T47D (cell line): ENCODE data around the gene PFKFB1.

ENCODE experiments used
- DNase-seq, 2 experiments: peaks; one replicate each; pipeline versions ENCODE4 v3.0.0 to v3.0.0-alpha.2; 2011 to 2012; ENCODE audit warnings: low read depth in 1 of 2, low spot score in 1 of 2
- JUND ChIP-seq: IDR thresholded peaks from 2 replicates; pipeline ENCODE4 v1.6.1; 2012; ENCODE audit warnings: low read depth
- in situ Hi-C: cut with HindIII; loops from 2 replicates; pipeline ENCODE4 v1.10.0; 2016; ENCODE audit warnings: low sequenced_read_pairs, low pct_unique_long_range_greater_than_20kb

The PFKFB1 gene

GRCh38 chrX:54930291-54931049 is 63.5 kb downstream of the PFKFB1 start:
- DNase-seq, result no peak
- in situ Hi-C loops, result no loop called here
- TF ChIP-seq JUND, result no peak

- no peak for TF ChIP-seq JUND
- no peak for DNase-seq
- in situ Hi-C loops, result no loop called here
These were observed 65.1 kb downstream of the PFKFB1 start for GRCh38 chrX:54928876-54929275.

- no peak for TF ChIP-seq JUND
- DNase-seq, result no peak
- in situ Hi-C loops, result no loop called here
These were observed 67.0 kb downstream of the PFKFB1 start for GRCh38 chrX:54926978-54927377.

GRCh38 chrX:54923376-54923775 is 70.6 kb downstream of the PFKFB1 start:
- TF ChIP-seq JUND, result no peak
- in situ Hi-C loops, result no loop called here
- no peak for DNase-seq

GRCh38 chrX:54922547-54922946 is 71.4 kb downstream of the PFKFB1 start:
- TF ChIP-seq JUND, result no peak
- DNase-seq, result no peak
- in situ Hi-C loops, result no loop called here

- no peak for DNase-seq
- TF ChIP-seq JUND, result no peak
- in situ Hi-C loops, result no loop called here
These were observed 72.5 kb downstream of the PFKFB1 start for GRCh38 chrX:54921427-54922021.

GRCh38 chrX:54920610-54921426 is 73.2 kb downstream of the PFKFB1 start, which contains the start of gene TRO:
Gene TRO, plus strand, starts transcription at chrX:54920824. Its CDS starts 1,423 bp downstream, at chrX:54922247.
- in situ Hi-C loops, result no loop called here
- DNase-seq, result no peak
- no peak for TF ChIP-seq JUND

GRCh38 chrX:54909941-54910340 is 84.0 kb downstream of the PFKFB1 start:
- in situ Hi-C loops, result no loop called here
- no peak for DNase-seq
- TF ChIP-seq JUND, result no peak

GRCh38 chrX:54894159-54894558 is 99.8 kb downstream of the PFKFB1 start:
- TF ChIP-seq JUND, result no peak
- in situ Hi-C loops, result no loop called here
- no peak for DNase-seq

- DNase-seq, result peak; percentile 17 to 76
- in situ Hi-C loops, result no loop called here
- TF ChIP-seq JUND, result no peak
These were observed 102.4 kb downstream of the PFKFB1 start for GRCh38 chrX:54891573-54891972.

GRCh38 chrX:54885740-54886139 is 108.2 kb downstream of the PFKFB1 start:
- in situ Hi-C loops, result no loop called here
- no peak for DNase-seq
- no peak for TF ChIP-seq JUND
